ENCODE measurements around the gene KSR2. TPM values are rescaled to one million over a fixed set of nuclear protein-coding genes. Genes with fewer than 3 reads are reported as not detected.

Gene KSR2
- total and polyA plus RNA-seq, 2 of the 4 experiments (the other 2 are of a cell fraction): not detected

DNA sequence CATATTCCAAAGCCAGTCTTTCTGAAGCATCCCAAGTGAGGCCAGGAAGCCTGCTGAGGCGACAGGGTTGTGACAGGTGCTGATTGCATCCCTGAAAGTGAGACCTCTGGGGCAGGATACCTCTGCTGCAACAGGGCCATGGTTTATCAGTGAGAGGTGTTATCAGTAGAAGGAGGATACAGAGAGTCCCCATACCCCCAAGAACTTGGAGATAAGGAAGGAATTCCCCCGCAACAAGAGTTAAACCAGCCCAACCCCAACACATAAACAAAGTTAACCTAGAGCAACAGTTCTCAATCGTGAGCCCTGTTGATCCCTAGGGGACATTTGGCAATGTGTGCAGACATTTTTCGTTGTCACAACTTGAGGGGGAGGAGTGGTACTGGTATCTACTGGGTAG is 374.3 kb downstream of the KSR2 start:
- TF ChIP-seq FOS (IDR thresholded peaks at IDR 0.05; ENCODE audit: low read depth, low read length) (no peak), NFE2L2 (IDR thresholded peaks at IDR 0.05; ENCODE audit: low read depth, low read length) (no peak), BHLHE40 (IDR thresholded peaks at IDR 0.05; ENCODE audit: low read depth, low read length) (no peak), SMC3 (IDR thresholded peaks at IDR 0.05; ENCODE audit: low read depth, low read length) (no peak), MAFK (IDR thresholded peaks at IDR 0.05; ENCODE audit: low read depth, low read length) (no peak), RFX5 (IDR thresholded peaks at IDR 0.05; ENCODE audit: low read depth, low read length) (no peak)
- TF ChIP-seq, protein P1, sequence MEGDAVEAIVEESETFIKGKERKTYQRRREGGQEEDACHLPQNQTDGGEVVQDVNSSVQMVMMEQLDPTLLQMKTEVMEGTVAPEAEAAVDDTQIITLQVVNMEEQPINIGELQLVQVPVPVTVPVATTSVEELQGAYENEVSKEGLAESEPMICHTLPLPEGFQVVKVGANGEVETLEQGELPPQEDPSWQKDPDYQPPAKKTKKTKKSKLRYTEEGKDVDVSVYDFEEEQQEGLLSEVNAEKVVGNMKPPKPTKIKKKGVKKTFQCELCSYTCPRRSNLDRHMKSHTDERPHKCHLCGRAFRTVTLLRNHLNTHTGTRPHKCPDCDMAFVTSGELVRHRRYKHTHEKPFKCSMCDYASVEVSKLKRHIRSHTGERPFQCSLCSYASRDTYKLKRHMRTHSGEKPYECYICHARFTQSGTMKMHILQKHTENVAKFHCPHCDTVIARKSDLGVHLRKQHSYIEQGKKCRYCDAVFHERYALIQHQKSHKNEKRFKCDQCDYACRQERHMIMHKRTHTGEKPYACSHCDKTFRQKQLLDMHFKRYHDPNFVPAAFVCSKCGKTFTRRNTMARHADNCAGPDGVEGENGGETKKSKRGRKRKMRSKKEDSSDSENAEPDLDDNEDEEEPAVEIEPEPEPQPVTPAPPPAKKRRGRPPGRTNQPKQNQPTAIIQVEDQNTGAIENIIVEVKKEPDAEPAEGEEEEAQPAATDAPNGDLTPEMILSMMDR (conservative IDR thresholded peaks at IDR 0.05; ENCODE audit: low read depth, low read length): no peak
- no peak overlapping the region for H3K4me2 ChIP-seq (ENCODE audit: low read depth, low read length)
- CTCF ChIA-PET: no interaction called here

More for the DNA sequence above, 374.3 kb downstream of the KSR2 start:
- no peak overlapping the region for H3K23ac ChIP-seq (ENCODE audit: low read depth, low read length)
- ATAC-seq (ENCODE audit: low read depth): no peak
- no peak overlapping the region for H2AK9ac ChIP-seq (replicated peaks; ENCODE audit: low read depth, low read length, poor library complexity)
- DNase-seq: no peak
- H3K4me3 ChIP-seq (ENCODE audit: insufficient read depth, low read depth, low read length): no peak overlapping the region
- H4K20me1 ChIP-seq (ENCODE audit: insufficient read depth, low read length): no peaks in the 10 kb centered on the region
- H4K8ac ChIP-seq (ENCODE audit: low read depth in 2 of 2, low read length in 2 of 2): no peak overlapping the region
- H2BK20ac ChIP-seq (ENCODE audit: low read depth, low read length): no peak overlapping the region
- H2BK15ac ChIP-seq (ENCODE audit: low read depth, low read length): no peak overlapping the region
- no peak overlapping the region for H3K18ac ChIP-seq (ENCODE audit: low read depth, low read length)
- no peak overlapping the region for H2BK120ac ChIP-seq (ENCODE audit: low read depth, low read length)
- H3K9me3 ChIP-seq (ENCODE audit: control insufficient read depth, insufficient read depth, low read length): peaks cover 22% of the 10 kb centered on the region
- no peak overlapping the region for H3K56ac ChIP-seq (ENCODE audit: extremely low read depth, insufficient read depth, low read length)
- H3K9ac ChIP-seq (ENCODE audit: low read depth, low read length): no peak overlapping the region
- no TSS peak for BruUV-seq (replicated peaks)
- no peak overlapping the region for H4K5ac ChIP-seq (ENCODE audit: low read depth, low read length)
- no peak overlapping the region for H3K27ac ChIP-seq (ENCODE audit: insufficient read depth, low read length)
- H3K9me1 ChIP-seq (ENCODE audit: insufficient read depth, low read length): no peaks in the 10 kb centered on the region
- no peaks in the 10 kb centered on the region for H3K4me1 ChIP-seq (ENCODE audit: control insufficient read depth, insufficient read depth, low read length)
- no peaks in the 10 kb centered on the region for H3K36me3 ChIP-seq (ENCODE audit: control insufficient read depth, insufficient read depth, low read length)
- no peak overlapping the region for H2BK5ac ChIP-seq (ENCODE audit: low read depth, low read length, poor library complexity, severe bottlenecking)
- intact Hi-C loops (cut with micrococcal nuclease): no loop called here
- no peaks in the 10 kb centered on the region for H3K27me3 ChIP-seq (ENCODE audit: control insufficient read depth, insufficient read depth, low read length)
- no peak overlapping the region for H4K91ac ChIP-seq (ENCODE audit: insufficient read depth, low read depth, low read length)
- in situ Hi-C loops (cut with MboI; ENCODE audit: low sequenced_read_pairs): no loop called here
- no peak overlapping the region for H2AFZ ChIP-seq (replicated peaks; ENCODE audit: low read length, poor library complexity)
- POLR2A ChIA-PET (ENCODE audit: unreplicated experiment): no interaction called here
- H3K79me1 ChIP-seq (ENCODE audit: low read depth in 1 of 2, low read length in 2 of 2): no peaks in the 10 kb centered on the region
- dilution Hi-C loops (cut with HindIII; ENCODE audit: low sequenced_read_pairs, unreplicated experiment): no loop called here
- no peak overlapping the region for H3K14ac ChIP-seq (replicated peaks; ENCODE audit: low read depth, low read length)
- WGBS, 2 experiments (ENCODE audit: extremely low coverage in 2 of 2, insufficient read length in 1 of 2): no CpG with 5 or more reads among the region's 4 CpGs
- no peak overlapping the region for H3K4ac ChIP-seq (ENCODE audit: low read depth, low read length)
- no peak overlapping the region for H2AK5ac ChIP-seq (ENCODE audit: low read depth, low read length)

All from IMR-90 (cell line).